Uterus (tissue), 4 donors: ENCODE results near the gene TOGARAM2. TPM values are rescaled to one million over a fixed set of nuclear protein-coding genes. Genes with fewer than 3 reads are reported as not detected.

Experiments used
- DNase-seq, 2 donors: peaks; one replicate each; pipeline ENCODE4 v3.0.0-alpha.2; 2019 to 2020
- H3K27ac ChIP-seq, 2 donors: fragments of 200-600 bp; sonication (generic); 1 replicate in 1 of 2; 2 replicates in 1 of 2; pipeline ENCODE4 v1.5.1; 2016 to 2018
- H3K27me3 ChIP-seq, 2 donors: fragments of 200-600 bp; sonication (generic); one replicate each; pipeline ENCODE4 v1.5.1; 2018 to 2019; ENCODE audit warnings: control low read depth in 1 of 2
- H3K36me3 ChIP-seq, 2 donors: fragments of 200-600 bp; sonication (generic); one replicate each; pipeline ENCODE4 v1.5.1; 2019; ENCODE audit warnings: control low read depth in 1 of 2
- H3K4me1 ChIP-seq, 2 donors: fragments of 200-600 bp; sonication (generic); one replicate each; pipeline ENCODE4 v1.5.1; 2018 to 2019; ENCODE audit warnings: control low read depth in 1 of 2
- H3K4me3 ChIP-seq, 2 donors: fragments of 200-600 bp; sonication (generic); 1 replicate in 1 of 2; 2 replicates in 1 of 2; pipeline ENCODE4 v1.5.1; 2018 to 2019; ENCODE audit warnings: mild to moderate bottlenecking in 1 of 2
- H3K9me3 ChIP-seq, 2 donors: fragments of 200-600 bp; sonication (generic); one replicate each; pipeline ENCODE4 v1.5.1; 2019; ENCODE audit warnings: control low read depth in 1 of 2
- POLR2A ChIP-seq, 2 donors: fragments of 450-650 bp; IDR thresholded peaks; one replicate each; pipeline ENCODE4 v1.6.1; 2016; ENCODE audit warnings: antibody characterized with exemption in 2 of 2, mild to moderate bottlenecking in 1 of 2, moderate library complexity in 1 of 2
- intact Hi-C: fragments of 100-400 bp; cut with DNase I; formaldehyde crosslinking; loops from one replicate; pipeline ENCODE4 v1.15.1; 2023; ENCODE audit warnings: low total_unique reads
- total RNA-seq, 4 donors: library from RNA; depleted of rRNA in 3 of 4; stranded (reverse); fragments of >200 nt in 3 of 4; gene quantifications; one replicate each; pipeline versions ENCODE4 v1.1.0 to v1.2.4, GENCODE V29; 2014 to 2023
- TF ChIP-seq, protein P1 (sequence below), 4 experiments: fragments of 200-600 bp in 2 of 4; fragments of 450-650 bp in 2 of 4; sonication (generic) in 2 of 4; IDR thresholded peaks; one replicate each; pipeline ENCODE4 v1.5.1; 2016 to 2019; ENCODE audit warnings: antibody characterized with exemption in 4 of 4, mild to moderate bottlenecking in 2 of 4, moderate library complexity in 1 of 4
- donor health status: DM: yes; HTN: yes; CAD: no.

Gene TOGARAM2
- total RNA-seq, 4 donors from 2014 or later: 0.61 to 1.5 TPM; not detected in 2

DNA sequence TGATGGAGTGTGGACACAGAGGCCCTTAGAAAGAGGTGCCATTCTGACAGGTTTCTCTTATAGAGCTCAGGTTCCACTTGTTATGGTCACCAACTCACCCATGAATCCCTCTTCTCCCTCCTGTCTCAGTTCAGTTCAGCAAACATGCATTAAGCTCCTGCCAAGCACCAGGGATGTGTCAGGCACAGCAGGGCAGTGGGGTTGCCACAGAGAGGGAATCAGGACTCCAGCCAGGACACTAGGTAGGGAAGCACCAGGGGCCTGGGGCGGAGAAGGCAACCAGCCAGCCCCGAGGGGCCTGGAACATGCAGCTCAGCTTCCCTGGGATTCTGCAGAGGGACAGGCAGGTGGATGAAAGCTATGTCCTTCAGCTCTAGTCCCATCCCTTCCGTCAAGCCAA, 44.6 kb downstream of the TOGARAM2 start:
- H3K9me3 ChIP-seq: no peaks in the 10 kb centered on the region
- H3K4me3 ChIP-seq: no peak overlapping the region
- intact Hi-C loops: no loop called here
- no peak overlapping the region for H3K27ac ChIP-seq
- TF ChIP-seq POLR2A (IDR thresholded peaks at IDR 0.05): no peak
- TF ChIP-seq, protein P1, sequence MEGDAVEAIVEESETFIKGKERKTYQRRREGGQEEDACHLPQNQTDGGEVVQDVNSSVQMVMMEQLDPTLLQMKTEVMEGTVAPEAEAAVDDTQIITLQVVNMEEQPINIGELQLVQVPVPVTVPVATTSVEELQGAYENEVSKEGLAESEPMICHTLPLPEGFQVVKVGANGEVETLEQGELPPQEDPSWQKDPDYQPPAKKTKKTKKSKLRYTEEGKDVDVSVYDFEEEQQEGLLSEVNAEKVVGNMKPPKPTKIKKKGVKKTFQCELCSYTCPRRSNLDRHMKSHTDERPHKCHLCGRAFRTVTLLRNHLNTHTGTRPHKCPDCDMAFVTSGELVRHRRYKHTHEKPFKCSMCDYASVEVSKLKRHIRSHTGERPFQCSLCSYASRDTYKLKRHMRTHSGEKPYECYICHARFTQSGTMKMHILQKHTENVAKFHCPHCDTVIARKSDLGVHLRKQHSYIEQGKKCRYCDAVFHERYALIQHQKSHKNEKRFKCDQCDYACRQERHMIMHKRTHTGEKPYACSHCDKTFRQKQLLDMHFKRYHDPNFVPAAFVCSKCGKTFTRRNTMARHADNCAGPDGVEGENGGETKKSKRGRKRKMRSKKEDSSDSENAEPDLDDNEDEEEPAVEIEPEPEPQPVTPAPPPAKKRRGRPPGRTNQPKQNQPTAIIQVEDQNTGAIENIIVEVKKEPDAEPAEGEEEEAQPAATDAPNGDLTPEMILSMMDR (IDR thresholded peaks at IDR 0.05): no peak
- DNase-seq: no peak
- no peaks in the 10 kb centered on the region for H3K4me1 ChIP-seq
- H3K36me3 ChIP-seq: no peaks in the 10 kb centered on the region
- H3K27me3 ChIP-seq: no peaks in the 10 kb centered on the region

DNA sequence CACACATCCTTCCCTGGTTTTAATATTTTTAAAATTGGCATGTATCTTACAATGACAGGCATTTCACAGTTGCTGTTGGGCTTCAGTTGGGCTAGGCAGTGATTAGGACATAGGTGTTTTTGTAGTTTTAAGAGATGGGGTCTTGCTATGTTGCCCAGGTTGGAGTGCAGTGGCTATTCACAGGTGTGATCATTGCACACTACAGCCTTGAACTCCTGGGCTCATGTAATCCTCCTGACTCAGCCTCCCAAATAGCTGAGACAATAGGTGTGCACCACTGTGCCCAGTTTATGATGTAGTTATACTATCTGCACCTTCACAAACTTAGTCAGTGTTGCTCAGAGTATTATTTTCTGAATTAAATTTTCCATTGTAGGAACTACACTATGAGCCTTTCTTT, 49.9 kb downstream of the TOGARAM2 start:
- H3K4me3 ChIP-seq: no peak overlapping the region
- no peaks in the 10 kb centered on the region for H3K9me3 ChIP-seq
- H3K27me3 ChIP-seq: no peaks in the 10 kb centered on the region
- H3K27ac ChIP-seq: no peak overlapping the region
- H3K4me1 ChIP-seq: no peaks in the 10 kb centered on the region
- H3K36me3 ChIP-seq: no peaks in the 10 kb centered on the region
- intact Hi-C loops: no loop called here
- no peak for DNase-seq
- TF ChIP-seq, protein P1 (IDR thresholded peaks at IDR 0.05): no peak
- TF ChIP-seq POLR2A (IDR thresholded peaks at IDR 0.05): no peak

DNA sequence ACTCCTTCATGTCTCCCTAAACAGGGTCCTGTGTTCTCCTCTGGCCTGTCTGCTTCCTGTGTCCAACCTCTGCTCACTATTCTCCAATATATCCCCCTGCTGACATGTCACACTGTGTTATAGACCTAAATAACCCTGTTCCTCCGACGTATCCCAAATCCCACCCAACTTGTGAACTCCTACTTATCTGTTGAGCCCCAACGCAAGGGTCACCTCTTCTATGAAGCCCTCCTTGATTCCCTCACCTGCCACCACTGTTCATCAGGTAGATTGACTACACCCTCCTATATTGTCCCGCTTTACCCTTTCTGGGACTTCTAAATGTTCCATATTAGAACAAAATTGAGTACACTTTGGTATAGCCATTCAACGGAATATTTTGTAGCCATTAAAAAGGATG, 51.1 kb downstream of the TOGARAM2 start:
- Histone ChIP-seq H3K4me1 (no peaks in the 10 kb centered on the region), H3K27me3 (no peaks in the 10 kb centered on the region), H3K27ac (no peak overlapping the region), H3K4me3 (no peak overlapping the region), H3K9me3 (no peaks in the 10 kb centered on the region), H3K36me3 (no peaks in the 10 kb centered on the region)
- TF ChIP-seq POLR2A (IDR thresholded peaks at IDR 0.05): no peak
- TF ChIP-seq, protein P1 (IDR thresholded peaks at IDR 0.05): no peak
- intact Hi-C loops: no loop called here
- no peak for DNase-seq

DNA sequence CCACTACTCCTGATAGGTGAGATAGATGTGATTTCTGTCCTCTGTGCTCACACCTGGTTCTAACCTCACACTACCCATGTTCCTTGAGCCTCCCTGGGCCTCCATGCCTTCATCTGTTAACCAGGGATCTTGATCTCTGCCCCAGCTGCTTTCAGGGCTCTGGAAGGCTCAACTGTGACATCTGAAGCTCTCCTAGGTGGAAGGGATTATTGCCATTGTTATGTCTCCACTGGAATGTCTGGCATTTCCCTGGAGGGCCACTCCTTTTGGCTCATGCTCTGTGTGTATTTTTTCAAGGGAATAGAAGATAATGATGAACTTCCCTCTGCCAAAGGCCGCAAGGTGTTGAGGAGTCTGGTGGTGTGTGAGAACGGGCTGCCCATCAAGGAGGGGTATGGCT, 52.1 kb downstream of the TOGARAM2 start:
- TF ChIP-seq POLR2A (IDR thresholded peaks at IDR 0.05): no peak
- TF ChIP-seq, protein P1 (IDR thresholded peaks at IDR 0.05): no peak
- no peak for DNase-seq
- Histone ChIP-seq H3K36me3 (no peaks in the 10 kb centered on the region), H3K9me3 (no peaks in the 10 kb centered on the region), H3K4me3 (no peak overlapping the region), H3K4me1 (no peaks in the 10 kb centered on the region), H3K27me3 (no peaks in the 10 kb centered on the region), H3K27ac (no peak overlapping the region)
- intact Hi-C loops: no loop called here

DNA sequence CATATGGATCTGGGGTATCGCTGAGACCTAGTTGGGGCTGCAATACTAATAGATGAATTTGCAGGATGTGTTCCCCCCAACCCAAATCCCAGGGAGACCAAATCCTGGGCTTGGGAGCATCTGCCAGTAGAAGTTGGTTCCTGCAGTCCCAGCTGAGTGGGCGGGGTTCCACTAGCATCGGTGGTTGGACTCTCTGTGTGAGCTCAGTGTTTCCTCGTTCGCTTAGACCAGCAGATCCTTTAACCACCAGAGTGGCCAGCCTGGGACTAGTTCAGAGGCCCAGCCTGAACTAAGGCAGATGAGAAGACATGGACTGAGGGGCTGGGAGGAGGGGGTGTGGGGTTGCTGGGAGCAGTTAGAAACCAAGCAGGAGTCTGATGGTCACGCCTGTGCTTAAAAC, 52.6 kb downstream of the TOGARAM2 start:
- DNase-seq: no peak
- TF ChIP-seq, protein P1 (IDR thresholded peaks at IDR 0.05): no peak
- TF ChIP-seq POLR2A (IDR thresholded peaks at IDR 0.05): no peak
- no peaks in the 10 kb centered on the region for H3K9me3 ChIP-seq
- H3K27ac ChIP-seq: no peak overlapping the region
- H3K4me1 ChIP-seq: no peaks in the 10 kb centered on the region
- intact Hi-C loops: no loop called here
- H3K4me3 ChIP-seq: no peak overlapping the region
- no peaks in the 10 kb centered on the region for H3K27me3 ChIP-seq
- no peaks in the 10 kb centered on the region for H3K36me3 ChIP-seq
